ENCODE measurements around the gene RSPH6A.

RSPH6A gene

DNA sequence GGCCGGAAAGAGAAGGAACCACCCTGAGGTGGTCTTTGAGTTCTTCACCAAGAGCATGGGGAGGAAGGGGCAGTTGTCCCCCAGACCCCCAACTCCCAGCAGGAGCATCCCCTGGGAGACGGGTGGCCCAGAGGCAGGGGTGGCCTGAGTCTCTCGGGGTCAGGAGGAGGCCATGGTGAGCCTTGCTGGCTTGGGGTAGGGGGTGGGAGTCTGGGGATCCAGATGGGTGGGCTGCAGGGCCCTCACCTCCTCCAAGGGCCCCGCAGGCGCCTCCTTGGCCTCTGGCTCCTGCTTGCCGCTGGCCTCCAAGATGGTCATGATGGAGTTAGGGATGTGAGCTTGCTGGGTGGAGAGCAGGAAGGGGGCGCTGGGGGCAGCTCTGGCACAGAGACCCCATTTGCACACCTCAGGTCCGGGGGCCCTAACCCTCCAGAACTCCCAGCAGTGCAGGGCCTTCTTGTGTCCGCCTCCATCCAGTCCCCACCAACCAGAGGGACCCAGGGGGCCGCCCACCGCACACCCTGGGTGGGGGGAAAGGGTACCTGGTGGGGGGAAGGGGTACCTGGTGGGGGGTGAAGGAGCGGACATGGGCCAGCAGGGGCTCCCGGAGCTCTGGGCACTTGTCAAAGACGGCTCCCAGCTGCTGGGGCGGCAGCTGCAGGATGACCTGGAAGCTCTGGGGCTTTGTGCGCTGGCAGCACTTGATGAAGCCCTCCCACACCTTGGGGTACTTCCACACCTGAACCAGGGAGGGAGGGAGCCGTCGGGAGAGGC, 1.3 kb upstream of the RSPH6A start:
- TF ChIP-seq, protein P1, sequence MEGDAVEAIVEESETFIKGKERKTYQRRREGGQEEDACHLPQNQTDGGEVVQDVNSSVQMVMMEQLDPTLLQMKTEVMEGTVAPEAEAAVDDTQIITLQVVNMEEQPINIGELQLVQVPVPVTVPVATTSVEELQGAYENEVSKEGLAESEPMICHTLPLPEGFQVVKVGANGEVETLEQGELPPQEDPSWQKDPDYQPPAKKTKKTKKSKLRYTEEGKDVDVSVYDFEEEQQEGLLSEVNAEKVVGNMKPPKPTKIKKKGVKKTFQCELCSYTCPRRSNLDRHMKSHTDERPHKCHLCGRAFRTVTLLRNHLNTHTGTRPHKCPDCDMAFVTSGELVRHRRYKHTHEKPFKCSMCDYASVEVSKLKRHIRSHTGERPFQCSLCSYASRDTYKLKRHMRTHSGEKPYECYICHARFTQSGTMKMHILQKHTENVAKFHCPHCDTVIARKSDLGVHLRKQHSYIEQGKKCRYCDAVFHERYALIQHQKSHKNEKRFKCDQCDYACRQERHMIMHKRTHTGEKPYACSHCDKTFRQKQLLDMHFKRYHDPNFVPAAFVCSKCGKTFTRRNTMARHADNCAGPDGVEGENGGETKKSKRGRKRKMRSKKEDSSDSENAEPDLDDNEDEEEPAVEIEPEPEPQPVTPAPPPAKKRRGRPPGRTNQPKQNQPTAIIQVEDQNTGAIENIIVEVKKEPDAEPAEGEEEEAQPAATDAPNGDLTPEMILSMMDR (conservative IDR thresholded peaks at IDR 0.05; ENCODE audit: low read length) = no peak
- DNase-seq (ENCODE audit: low read depth) = no peak
- no peak overlapping the region for H3K4me3 ChIP-seq (ENCODE audit: low read length)

DNA sequence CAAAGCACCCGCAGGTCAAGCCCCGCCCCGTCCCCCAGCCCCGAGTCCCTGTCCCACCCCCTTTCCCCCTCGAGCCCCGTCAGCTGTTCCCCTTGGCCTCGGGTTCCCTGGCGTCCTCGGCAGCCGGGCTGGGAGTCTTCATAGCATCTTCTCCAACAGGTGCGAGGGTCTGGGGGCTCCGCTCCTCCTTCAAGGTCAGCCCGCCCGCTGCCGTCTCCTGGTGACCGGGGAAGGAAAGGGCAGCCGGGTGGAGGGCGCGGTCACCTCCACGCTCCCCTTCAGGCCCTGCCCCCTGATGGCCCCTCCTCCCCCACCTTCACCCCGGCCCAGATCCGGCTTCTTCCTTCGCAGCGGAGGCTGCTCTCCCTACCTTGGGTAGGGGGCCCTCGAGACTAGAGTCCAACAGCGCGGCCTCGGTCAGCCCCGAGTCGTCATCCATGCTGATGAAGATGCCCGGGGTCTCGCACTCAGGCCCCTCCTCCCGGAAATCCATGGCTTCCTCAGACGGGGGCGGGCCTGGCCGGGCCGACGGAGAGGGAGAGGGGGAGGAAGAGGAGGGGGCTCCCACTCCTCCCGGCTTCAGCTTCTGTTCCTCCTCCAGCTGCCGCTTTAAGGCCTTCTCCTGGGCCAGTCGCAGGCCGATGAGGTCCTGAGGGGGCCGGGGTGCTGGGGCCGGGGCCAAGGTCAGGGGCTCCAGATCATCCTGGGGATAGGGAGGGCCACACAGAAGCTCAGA, 541 bp upstream of the RSPH6A start:
- no peak for DNase-seq (ENCODE audit: low read depth)
- TF ChIP-seq, protein P1 (conservative IDR thresholded peaks at IDR 0.05; ENCODE audit: low read length) = no peak
- H3K4me3 ChIP-seq (ENCODE audit: low read length) = no peak overlapping the region

DNA sequence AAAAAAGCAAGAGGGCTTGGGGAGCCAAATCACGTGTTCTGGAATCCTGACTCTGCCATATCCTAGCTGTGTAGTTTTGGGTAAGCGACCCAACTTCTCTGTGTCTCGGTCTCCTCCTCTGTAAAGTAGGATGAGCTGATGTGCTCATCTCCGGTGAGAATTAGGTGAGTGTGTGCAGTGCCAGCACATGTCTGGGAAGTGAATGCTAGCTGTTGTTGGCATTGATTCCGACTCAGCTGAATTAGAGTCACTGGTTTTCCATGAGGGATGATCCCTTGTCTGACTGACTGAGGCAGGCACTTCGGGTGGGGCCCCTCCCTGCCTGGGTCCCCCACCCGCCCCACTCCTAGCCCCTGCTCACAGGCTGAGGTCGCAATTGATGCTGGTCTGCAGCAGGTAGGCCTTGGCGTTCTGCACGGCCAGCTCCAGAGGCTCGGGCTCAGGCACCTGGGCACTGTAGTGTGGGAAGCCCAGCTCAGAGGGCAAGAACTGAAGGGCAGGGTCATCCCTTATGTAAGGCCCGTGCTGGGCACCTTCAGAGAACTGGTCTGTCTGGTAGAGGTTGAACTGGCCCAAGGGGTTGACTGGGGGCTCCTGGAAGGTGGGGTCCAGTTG, 835 bp downstream of the RSPH6A start:
- peak; percentile 17 for DNase-seq (ENCODE audit: low read depth)
- no peak overlapping the region for H3K4me3 ChIP-seq (ENCODE audit: low read length)

DNA sequence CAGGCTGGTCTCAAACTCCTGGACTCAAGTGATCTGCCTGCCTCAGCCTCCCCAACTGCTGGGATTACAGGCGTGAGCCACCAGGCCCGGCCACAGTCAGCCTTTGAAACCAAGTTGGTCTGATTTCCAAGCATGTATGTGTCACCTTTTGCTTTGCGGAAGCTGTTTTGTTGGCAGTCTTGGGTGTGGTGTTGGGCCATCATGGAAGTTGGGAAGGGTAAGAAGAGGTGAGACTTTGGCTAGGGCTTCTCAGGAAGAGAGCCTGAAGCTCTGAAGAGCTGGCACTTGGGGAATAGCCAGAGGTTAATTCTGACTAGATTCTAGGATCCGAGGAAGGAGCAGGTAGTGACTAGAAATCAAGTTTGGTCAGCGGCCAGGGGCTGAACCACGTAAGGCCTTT, 2.8 kb downstream of the RSPH6A start:
- no peak overlapping the region for H3K4me3 ChIP-seq (ENCODE audit: low read length)
- no peak for DNase-seq (ENCODE audit: low read depth)
- TF ChIP-seq, protein P1 (conservative IDR thresholded peaks at IDR 0.05; ENCODE audit: low read length) = no peak

More for the DNA sequence above, 835 bp downstream of the RSPH6A start:
- TF ChIP-seq, protein P1 (conservative IDR thresholded peaks at IDR 0.05; ENCODE audit: low read length) = no peak

DNA sequence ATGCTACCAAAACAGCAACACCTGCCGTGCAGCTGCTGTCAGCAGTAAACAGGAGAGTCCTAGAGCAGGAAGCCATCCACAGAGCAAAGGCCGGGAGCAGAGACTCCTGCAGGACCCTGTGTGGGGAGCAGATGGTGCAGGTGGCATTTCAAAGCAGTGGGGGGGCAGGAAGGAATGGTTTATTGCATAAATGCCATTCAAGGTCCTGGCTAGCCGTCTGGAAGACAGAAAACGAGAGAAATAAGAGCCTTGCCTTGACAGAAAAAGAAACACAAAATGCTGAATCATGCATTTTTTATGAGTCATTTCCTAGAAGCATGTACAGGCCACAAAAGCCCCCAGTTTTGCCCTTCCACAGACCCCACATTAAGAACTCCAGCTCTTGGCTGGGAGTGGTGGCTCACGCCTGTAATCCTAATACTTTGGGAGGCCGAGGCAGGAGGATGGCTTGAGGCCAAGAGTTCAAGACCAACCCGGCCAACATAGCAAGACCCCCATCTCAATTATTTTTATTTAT, 5.4 kb downstream of the RSPH6A start:
- TF ChIP-seq, protein P1 (conservative IDR thresholded peaks at IDR 0.05; ENCODE audit: low read length) = no peak
- DNase-seq (ENCODE audit: low read depth) = peak; percentile 75
- no peak overlapping the region for H3K4me3 ChIP-seq (ENCODE audit: low read length)

DNA sequence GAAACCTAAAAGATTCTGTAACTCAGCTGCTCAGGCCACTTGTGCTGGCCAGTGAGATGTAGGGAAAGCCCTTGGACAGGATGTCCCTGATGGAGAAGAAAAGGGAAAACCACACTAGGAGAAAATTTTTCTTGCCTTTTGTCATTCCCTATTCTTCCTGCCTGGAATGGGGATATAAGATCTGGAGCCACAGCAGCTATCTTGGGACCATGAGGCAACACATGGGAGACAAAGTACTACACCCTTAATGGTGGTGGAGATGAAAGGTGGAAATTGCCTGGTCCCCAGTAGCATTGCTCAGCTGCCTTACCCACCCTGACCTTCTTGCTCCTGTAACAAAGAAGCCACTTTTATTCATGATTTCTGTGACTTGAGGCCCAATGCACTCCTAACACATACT, 9.4 kb downstream of the RSPH6A start:
- TF ChIP-seq, protein P1 (conservative IDR thresholded peaks at IDR 0.05; ENCODE audit: low read length) = no peak
- no peak overlapping the region for H3K4me3 ChIP-seq (ENCODE audit: low read length)
- no peak for DNase-seq (ENCODE audit: low read depth)

Data from AG10803 (cell line).